ENCODE results near the gene EPAS1. TPM values are rescaled to one million over a fixed set of nuclear protein-coding genes. Genes with fewer than 3 reads are reported as not detected.

The EPAS1 gene
- total RNA-seq, 1 experiment from 2014 or later: 43.2 TPM

GRCh38 chr2:46306988-46307655 is 9.9 kb downstream of the EPAS1 start:
- Histone ChIP-seq H3K9me3 (ENCODE audit: low read length) (no peaks in the 10 kb centered on the region), H3K4me3 (ENCODE audit: low read length) (peak overlapping the region; percentile 41), H3K36me3 (ENCODE audit: low read depth, low read length) (0 out of 2 replicates have a peak, but pooled peaks cover 5% of the 10 kb centered on the region), H3K9me2 (replicated peaks; ENCODE audit: low read length) (no peaks in the 10 kb centered on the region), H3F3A (ENCODE audit: low read length, unreplicated experiment) (peaks cover 6% of the 10 kb centered on the region), H3K9ac (ENCODE audit: low read length) (peak overlapping the region; percentile 71), H3K4me1 (ENCODE audit: insufficient read depth, low read length) (peaks cover 86% of the 10 kb centered on the region), H3K27ac (ENCODE audit: low read length) (peak overlapping the region; percentile 93), H2AFZ (ENCODE audit: low read length) (no peak overlapping the region), H3K27me3 (ENCODE audit: low read length) (no peaks in the 10 kb centered on the region), H3K4me2 (ENCODE audit: low read length) (peak overlapping the region; percentile 72), H4K20me1 (ENCODE audit: low read length) (no peaks in the 10 kb centered on the region), H3K79me2 (ENCODE audit: low read length) (peaks cover 90% of the 10 kb centered on the region)
- ChIA-PET POLR2A (ENCODE audit: unreplicated experiment) (interaction anchor here (0.7 kb wide), 1 partner anchor 24 kb away, joined by 3 read pairs; no protein-coding TSS in a partner anchor), CTCF (no interaction called here)
- DNase-seq (peak; percentile 45), ATAC-seq (no peak)
- no TSS peak for BruUV-seq (replicated peaks)
- no peak for TF ChIP-seq CTCF (conservative IDR thresholded peaks at IDR 0.05; ENCODE audit: low read depth, low read length)
- no peak for TF ChIP-seq EZH2 (IDR thresholded peaks at IDR 0.05; ENCODE audit: low read length, unreplicated experiment)
- TF ChIP-seq EZH2phosphoT487 (IDR thresholded peaks at IDR 0.05; ENCODE audit: borderline replicate concordance, low read length): no peak
- intact Hi-C loops (cut with micrococcal nuclease): loop anchor here (5.0 kb wide), 1 partner anchor 100 kb away; no protein-coding TSS in a partner anchor

- no peaks in the 10 kb centered on the region for H3K27me3 ChIP-seq (ENCODE audit: low read length)
- ATAC-seq: no peak
Measured at GRCh38 chr2:46308081-46308480, 10.9 kb downstream of the EPAS1 start.

More at GRCh38 chr2:46308081-46308480, 10.9 kb downstream of the EPAS1 start:
- POLR2A ChIA-PET (ENCODE audit: unreplicated experiment): interaction anchor here (0.7 kb wide), 1 partner anchor 31 kb away, joined by 30 read pairs; no protein-coding TSS in a partner anchor
- H3K9me2 ChIP-seq (replicated peaks; ENCODE audit: low read length): no peaks in the 10 kb centered on the region
- intact Hi-C loops (cut with micrococcal nuclease): loop anchor here (5.0 kb wide), 1 partner anchor 99 kb away; no protein-coding TSS in a partner anchor
- H3K4me2 ChIP-seq (ENCODE audit: low read length): peak overlapping the region; percentile 72; the same call in 1 of the 2 replicates
- H3K4me3 ChIP-seq (ENCODE audit: low read length): no peak overlapping the region
- TF ChIP-seq CTCF (conservative IDR thresholded peaks at IDR 0.05; ENCODE audit: low read depth, low read length): 0 out of 2 replicates have a peak, but pooled peaks have one; percentile 21
- TF ChIP-seq EZH2 (IDR thresholded peaks at IDR 0.05; ENCODE audit: low read length, unreplicated experiment): no peak
- 0 out of 2 replicates have a peak, but pooled peaks cover 5% of the 10 kb centered on the region for H3K36me3 ChIP-seq (ENCODE audit: low read depth, low read length)
- BruUV-seq (replicated peaks): no TSS peak
- H3K9ac ChIP-seq (ENCODE audit: low read length): peak overlapping the region; percentile 71; the same call in 1 of the 2 replicates
- DNase-seq: peak; percentile 46
- peak overlapping the region; percentile 93 for H3K27ac ChIP-seq (ENCODE audit: low read length)
- H3K9me3 ChIP-seq (ENCODE audit: low read length): no peaks in the 10 kb centered on the region
- H2AFZ ChIP-seq (ENCODE audit: low read length): no peak overlapping the region
- H3F3A ChIP-seq (ENCODE audit: low read length, unreplicated experiment): peaks cover 6% of the 10 kb centered on the region
- peaks cover 85% of the 10 kb centered on the region for H3K4me1 ChIP-seq (ENCODE audit: insufficient read depth, low read length)
- H4K20me1 ChIP-seq (ENCODE audit: low read length): no peaks in the 10 kb centered on the region
- CTCF ChIA-PET: interaction anchor here (0.7 to 0.8 kb wide), 2 partner anchors 279 to 316 kb away, joined by 3 to 12 read pairs; no protein-coding TSS in a partner anchor
- H3K79me2 ChIP-seq (ENCODE audit: low read length): peaks cover 90% of the 10 kb centered on the region
